H4 (cell line): ENCODE results near the gene SPNS3. TPM values are rescaled to one million over a fixed set of nuclear protein-coding genes. Genes with fewer than 3 reads are reported as not detected.

Experiments used
- DNase-seq: peaks from one replicate; pipeline ENCODE4 v3.0.0-alpha.2; 2015; ENCODE audit warnings: low spot score
- total RNA-seq: library from RNA; depleted of rRNA; stranded (reverse); fragments of >200 nt; shearing (Covaris generic); gene quantifications from 2 replicates; pipeline ENCODE4 v1.2.3, GENCODE V29; 2014; rRNA removed

Gene SPNS3
- total RNA-seq, result 0.04 and 0.08 TPM in 2 replicates

- DNase-seq, result no peak
Measured at GRCh38 chr17:4433515-4434031, at the start of gene SPNS3. TSS of gene SPNS3 (plus strand) at chr17:4433940. CDS start at chr17:4433968, 28 bp downstream.

GRCh38 chr17:4386406-4386805, 47.3 kb upstream of the SPNS3 start:
- no peak for DNase-seq

- DNase-seq, result no peak
Measured at GRCh38 chr17:4387137-4387536, 46.6 kb upstream of the SPNS3 start.

- no peak for DNase-seq
Measured at GRCh38 chr17:4389079-4389478, 44.7 kb upstream of the SPNS3 start.

- no peak for DNase-seq
Measured at GRCh38 chr17:4393806-4394205, 39.9 kb upstream of the SPNS3 start.

GRCh38 chr17:4394208-4395110, 39.3 kb upstream of the SPNS3 start:
- no peak for DNase-seq

GRCh38 chr17:4395111-4395478, 38.6 kb upstream of the SPNS3 start:
- no peak for DNase-seq

- no peak for DNase-seq
Measured at GRCh38 chr17:4397840-4398239, 35.9 kb upstream of the SPNS3 start.

- DNase-seq, result no peak
Measured at GRCh38 chr17:4405038-4405669, 28.6 kb upstream of the SPNS3 start.

GRCh38 chr17:4405699-4406098, 28.0 kb upstream of the SPNS3 start:
- DNase-seq, result no peak

- no peak for DNase-seq
Measured at GRCh38 chr17:4406386-4406785, 27.4 kb upstream of the SPNS3 start.

- DNase-seq, result no peak
Measured at GRCh38 chr17:4407216-4407615, 26.5 kb upstream of the SPNS3 start.

- DNase-seq, result peak; percentile 67
Measured at GRCh38 chr17:4407851-4408250, 25.9 kb upstream of the SPNS3 start.

- DNase-seq, result no peak
Measured at GRCh38 chr17:4409659-4410058, 24.1 kb upstream of the SPNS3 start.

GRCh38 chr17:4411201-4411600, 22.5 kb upstream of the SPNS3 start:
- DNase-seq, result no peak

- peak; percentile 69 for DNase-seq
Measured at GRCh38 chr17:4412933-4413831, 20.6 kb upstream of the SPNS3 start.

GRCh38 chr17:4417129-4417667, 16.5 kb upstream of the SPNS3 start:
- DNase-seq, result no peak

- peak; percentile 60 for DNase-seq
Measured at GRCh38 chr17:4420692-4421131, 13.0 kb upstream of the SPNS3 start.

- no peak for DNase-seq
Measured at GRCh38 chr17:4422864-4423263, 10.9 kb upstream of the SPNS3 start.

- no peak for DNase-seq
Measured at GRCh38 chr17:4425398-4425797, 8.3 kb upstream of the SPNS3 start.

GRCh38 chr17:4426499-4427208, 7.1 kb upstream of the SPNS3 start:
- no peak for DNase-seq
